ENCODE measurements around the gene TMEM184A. TPM values are rescaled to one million over a fixed set of nuclear protein-coding genes. Genes with fewer than 3 reads are reported as not detected.
A peak's percentile ranks its signal among the peaks of the same experiment; 100 is the strongest.

TMEM184A gene
- total and polyA plus RNA-seq, 2 of the 13 experiments (the other 11 are each of a cell fraction or from before 2014, with no cell fraction given) = 9.5 to 20.4 TPM

DNA sequence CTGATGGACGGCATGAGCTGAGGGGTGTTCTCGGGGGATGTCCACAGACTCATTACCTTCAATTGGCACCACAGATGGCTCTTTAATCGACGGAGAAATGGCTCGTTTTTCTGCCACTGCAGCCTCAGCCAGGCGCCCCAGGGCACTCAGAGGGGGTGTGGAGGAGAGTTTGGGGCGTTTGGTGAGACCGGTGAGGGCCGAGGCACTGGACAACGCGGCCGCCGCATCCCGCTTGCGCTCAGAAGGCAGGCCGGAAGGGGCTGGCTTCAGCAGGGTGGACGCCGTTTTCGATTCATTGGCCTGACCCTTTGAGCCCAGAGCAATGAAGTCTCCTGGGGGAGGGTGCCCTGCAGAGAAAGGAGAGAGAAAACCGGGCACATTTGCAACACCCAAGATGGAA lies 53.2 kb downstream of the TMEM184A start:
- intact Hi-C loops (cut with micrococcal nuclease; ENCODE audit: unreplicated experiment) (no loop called here), in situ Hi-C loops (cut with HindIII; ENCODE audit: extremely low pct_ligation_motif_present, low pct_unique_long_range_greater_than_20kb) (loop anchor here (5.0 kb wide), 1 partner anchor 54 kb away; the partner anchor contains the start of gene TMEM184A)
- Histone ChIP-seq H3K9me3 (ENCODE audit: low read length) (no peaks in the 10 kb centered on the region), H2AFZ (ENCODE audit: low read length) (no peak overlapping the region), H3K9ac (ENCODE audit: insufficient read depth, low read depth, low read length) (peak overlapping the region; percentile 90), H3K79me2 (ENCODE audit: insufficient read depth, low read length) (peaks cover 26% of the 10 kb centered on the region), H3K4me1 (ENCODE audit: insufficient read depth, low read length) (peaks cover 40% of the 10 kb centered on the region), H4K20me1 (ENCODE audit: insufficient read depth, low read length) (no peaks in the 10 kb centered on the region), H3K4me2 (ENCODE audit: low read depth, low read length) (peak overlapping the region; percentile 100), H3K36me3 (replicated peaks in 1 of 2; ENCODE audit: control insufficient read depth in 1 of 2, insufficient read depth in 2 of 2, low read length in 2 of 2) (peaks cover 18 to 38% of the 10 kb centered on the region in 2 experiments), H3K27me3 (ENCODE audit: control insufficient read depth in 1 of 2, insufficient read depth in 2 of 2, low read length in 2 of 2) (no peaks in the 10 kb centered on the region; a peak in 1 of 5 replicates), H3K4me3 (replicated peaks in 1 of 3; ENCODE audit: insufficient read depth in 1 of 3, low read depth in 2 of 3, low read length in 3 of 3) (peak overlapping the region; percentile 91 to 100 (median 97)), H3K27ac (ENCODE audit: extremely low read length, insufficient read depth, low read length) (peak overlapping the region; percentile 55)
- BruUV-seq (replicated peaks) = no TSS peak
- CTCF ChIA-PET (ENCODE audit: low intra/inter-chr PET ratio, low total read pairs) = interaction anchor here (2.4 kb wide), 1 partner anchor 54 kb away, joined by 24 read pairs; the partner anchor contains the start of gene TMEM184A
- 79% methylated on average over 18 of the region's 20 CpGs for WGBS (ENCODE audit: low lambda C conversion rate)
- TF ChIP-seq PLRG1 (conservative IDR thresholded peaks at IDR 0.05) = no peak
- 0 out of 2 replicates have a peak, but pooled peaks have one; percentile 5 for TF ChIP-seq ZNF563 (CRISPR knock-in tag; IDR thresholded peaks at IDR 0.05)
- FAIRE-seq (no peak), ATAC-seq (no peak), DNase-seq (ENCODE audit: low spot score) (no peak)
- POLR2A ChIA-PET = interaction anchor here (1.5 kb wide), 1 partner anchor 13 kb away, joined by 4 read pairs; no protein-coding TSS in a partner anchor

DNA sequence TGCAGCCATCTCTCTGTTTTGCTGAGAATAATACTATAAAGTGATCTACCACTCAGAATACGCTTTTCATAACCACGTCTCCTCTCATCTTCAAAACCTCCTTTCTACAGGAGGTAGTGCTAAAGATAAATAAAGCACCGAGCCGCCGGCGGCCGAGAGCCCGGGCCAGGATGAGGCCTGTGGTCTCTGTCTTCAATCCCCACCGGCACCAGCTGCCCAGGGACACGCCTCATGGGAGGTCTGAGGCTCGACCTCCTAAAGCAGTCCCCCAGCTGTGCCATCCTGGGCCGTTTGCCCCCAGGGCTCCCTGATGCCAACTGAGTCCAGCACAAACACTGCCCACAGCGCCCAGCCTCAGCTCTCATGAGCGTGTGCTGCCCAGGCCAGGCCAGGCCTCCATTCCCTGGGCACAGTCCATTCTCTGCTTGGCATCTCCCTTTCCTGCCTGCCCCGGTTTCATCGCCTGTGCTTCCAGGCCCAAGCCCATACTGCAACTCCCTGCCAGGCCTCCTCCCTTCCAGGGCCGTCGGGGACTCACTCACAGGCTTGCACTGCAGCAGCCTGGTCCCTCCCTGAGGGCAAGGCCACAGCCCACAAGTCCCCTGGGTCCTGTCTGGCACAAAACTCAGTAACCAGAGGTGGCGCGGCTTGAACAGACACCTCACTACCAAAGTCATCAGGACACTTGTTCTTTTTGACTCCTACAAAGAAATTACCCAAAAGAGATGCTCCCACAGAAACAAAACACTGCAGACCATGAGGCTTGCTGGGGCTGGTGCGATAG lies 54.3 kb downstream of the TMEM184A start:
- Histone ChIP-seq H3K4me1 (ENCODE audit: insufficient read depth, low read length) (peaks cover 29% of the 10 kb centered on the region), H3K27me3 (ENCODE audit: control insufficient read depth in 1 of 2, insufficient read depth in 2 of 2, low read length in 2 of 2) (no peaks in the 10 kb centered on the region; a peak in 1 of 5 replicates), H3K4me3 (replicated peaks in 1 of 3; ENCODE audit: insufficient read depth in 1 of 3, low read depth in 2 of 3, low read length in 3 of 3) (no peak overlapping the region), H3K36me3 (replicated peaks in 1 of 2; ENCODE audit: control insufficient read depth in 1 of 2, insufficient read depth in 2 of 2, low read length in 2 of 2) (peaks cover 18 to 48% of the 10 kb centered on the region in 2 experiments), H2AFZ (ENCODE audit: low read length) (no peak overlapping the region), H3K27ac (ENCODE audit: extremely low read length, insufficient read depth, low read length) (no peak overlapping the region), H3K4me2 (ENCODE audit: low read depth, low read length) (no peak overlapping the region), H3K9ac (ENCODE audit: insufficient read depth, low read depth, low read length) (no peak overlapping the region), H3K9me3 (ENCODE audit: low read length) (no peaks in the 10 kb centered on the region), H4K20me1 (ENCODE audit: insufficient read depth, low read length) (no peaks in the 10 kb centered on the region), H3K79me2 (ENCODE audit: insufficient read depth, low read length) (peaks cover 26% of the 10 kb centered on the region)
- intact Hi-C loops (cut with micrococcal nuclease; ENCODE audit: unreplicated experiment) = no loop called here
- 97% methylated on average over 17 of the region's 21 CpGs for WGBS (ENCODE audit: low lambda C conversion rate)
- in situ Hi-C loops (cut with HindIII; ENCODE audit: extremely low pct_ligation_motif_present, low pct_unique_long_range_greater_than_20kb) = loop anchor here (5.0 kb wide), 1 partner anchor 56 kb away; the partner anchor contains the start of gene TMEM184A
- BruUV-seq (replicated peaks) = no TSS peak
- ChIA-PET POLR2A (no interaction called here), CTCF (ENCODE audit: low intra/inter-chr PET ratio, low total read pairs) (no interaction called here)
- TF ChIP-seq AGO2 (optimal IDR thresholded peaks at IDR 0.05; ENCODE audit: low read depth, low read length) = peak; percentile 46
- TF ChIP-seq NCOA2 (CRISPR knock-in tag; IDR thresholded peaks at IDR 0.05) = no peak
- TF ChIP-seq ISX (CRISPR knock-in tag; conservative IDR thresholded peaks at IDR 0.05) = no peak
- FAIRE-seq = no peak
- no peak for ATAC-seq
- no peak for DNase-seq (ENCODE audit: low spot score)

All from HepG2 (cell line).